SK-N-MC (cell line): ENCODE data around the gene SLC17A3.
A peak's percentile ranks its signal among the peaks of the same experiment; 100 is the strongest.

ENCODE experiments used
- DNase-seq: peaks from one replicate; pipeline ENCODE4 v3.0.0-alpha.2; 2011; ENCODE audit warnings: low read depth, low spot score
- H3K27ac ChIP-seq: fragments of 200-600 bp; sonication (generic); 2 replicates; pipeline ENCODE4 v1.5.1; 2016; ENCODE audit warnings: mixed run types
- H3K36me3 ChIP-seq: fragments of 200-600 bp; sonication (generic); 2 replicates; pipeline ENCODE4 v1.6.1; 2017; ENCODE audit warnings: antibody characterized with exemption, low read length, mixed read lengths; ENCODE audit not compliant: insufficient read depth
- H3K4me3 ChIP-seq: fragments of 200-600 bp; sonication (generic); 2 replicates; pipeline ENCODE4 v1.5.1; 2016
- H3K9ac ChIP-seq: fragments of 200-600 bp; sonication (generic); 2 replicates; pipeline ENCODE4 v1.8.0; 2017; ENCODE audit warnings: mixed run types, mixed read lengths; ENCODE audit not compliant: insufficient read length
- H3K9me3 ChIP-seq: fragments of 200-600 bp; sonication (generic); 2 replicates; pipeline ENCODE4 v1.6.1; 2017; ENCODE audit warnings: low read depth, mild to moderate bottlenecking, antibody characterized with exemption, low read length, moderate library complexity, mixed read lengths
- EZH2 ChIP-seq: fragments of 200-600 bp; sonication (generic); IDR thresholded peaks from one replicate; pipeline ENCODE4 v1.6.1; 2017; ENCODE audit warnings: antibody characterized with exemption
- FOXP2 ChIP-seq: optimal IDR thresholded peaks from 2 replicates; pipeline ENCODE3; 2011; ENCODE audit warnings: mild to moderate bottlenecking, moderate library complexity; ENCODE audit not compliant: insufficient read depth; ENCODE audit errors: extremely low read length, control extremely low read depth
- POLR2AphosphoS5 ChIP-seq: IDR thresholded peaks from 2 replicates; pipeline ENCODE4 v1.6.1; 2012; ENCODE audit warnings: mild to moderate bottlenecking, low read depth, low read length, borderline replicate concordance

Gene SLC17A3

DNA sequence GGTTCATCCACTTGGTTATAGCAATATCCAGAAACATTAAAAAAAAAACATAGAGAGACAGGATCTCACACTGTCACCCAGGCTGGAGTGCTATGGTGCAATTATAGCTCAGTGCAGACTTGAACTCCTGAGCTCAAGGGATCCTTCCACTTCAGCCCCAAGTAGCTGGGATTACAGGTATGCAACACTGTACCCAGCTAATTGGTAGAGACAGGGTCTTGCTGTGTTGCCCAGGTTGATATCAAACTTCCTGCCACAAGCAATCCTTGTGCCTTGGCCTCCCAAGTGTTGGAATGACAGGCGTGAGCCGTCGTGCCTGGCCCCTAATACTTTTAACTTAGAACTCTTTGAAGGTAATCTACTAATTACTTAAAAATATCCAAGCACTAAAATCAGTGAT, 41.4 kb downstream of the SLC17A3 start:
- Histone ChIP-seq H3K4me3 (no peak overlapping the region), H3K9me3 (no peaks in the 10 kb centered on the region), H3K27ac (no peak overlapping the region), H3K36me3 (no peaks in the 10 kb centered on the region), H3K9ac (no peak overlapping the region)
- TF ChIP-seq EZH2 (no peak), POLR2AphosphoS5 (no peak), FOXP2 (no peak)
- no peak for DNase-seq

GRCh38 chr6:25832307-25832662, 41.8 kb downstream of the SLC17A3 start:
- no peak overlapping the region for H3K9ac ChIP-seq
- H3K36me3 ChIP-seq: no peaks in the 10 kb centered on the region
- peak; percentile 10 for DNase-seq
- no peak overlapping the region for H3K27ac ChIP-seq
- H3K9me3 ChIP-seq: no peaks in the 10 kb centered on the region
- no peak overlapping the region for H3K4me3 ChIP-seq
- TF ChIP-seq FOXP2 (no peak), EZH2 (no peak), POLR2AphosphoS5 (no peak)

GRCh38 chr6:25831532-25832306, 42.3 kb downstream of the SLC17A3 start, which contains the start of gene SLC17A1:
Gene SLC17A1, minus strand, starts transcription at chr6:25832052. Its CDS starts 1,495 bp downstream, at chr6:25830557.
- no peaks in the 10 kb centered on the region for H3K36me3 ChIP-seq
- no peaks in the 10 kb centered on the region for H3K9me3 ChIP-seq
- TF ChIP-seq POLR2AphosphoS5: no peak
- TF ChIP-seq EZH2: no peak
- no peak for TF ChIP-seq FOXP2
- no peak for DNase-seq
- H3K4me3 ChIP-seq: no peak within 1 kb of the TSS
- no peak within 1 kb of the TSS for H3K9ac ChIP-seq
- no peak within 1 kb of the TSS for H3K27ac ChIP-seq

DNA sequence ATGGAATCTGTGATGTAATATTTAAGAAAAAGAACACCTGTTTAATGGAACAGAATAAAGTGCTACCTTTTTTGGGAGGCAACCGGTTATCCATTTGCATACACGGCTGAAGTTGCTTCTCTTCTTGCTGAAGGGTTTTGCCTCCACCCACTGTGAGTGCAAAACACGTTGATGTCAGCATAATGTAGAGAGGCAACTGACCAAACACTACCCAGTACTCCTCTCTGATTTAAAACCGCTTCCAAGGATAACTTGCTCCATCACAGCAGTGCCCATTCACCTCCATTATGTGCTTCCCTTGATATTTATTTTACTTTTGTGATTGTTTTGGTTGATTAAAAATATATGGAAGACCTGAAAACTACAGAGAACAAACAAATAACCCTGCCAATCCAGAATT, 43.6 kb downstream of the SLC17A3 start:
- Histone ChIP-seq H3K27ac (no peak overlapping the region), H3K9me3 (no peaks in the 10 kb centered on the region), H3K9ac (no peak overlapping the region), H3K36me3 (no peaks in the 10 kb centered on the region), H3K4me3 (no peak overlapping the region)
- TF ChIP-seq POLR2AphosphoS5 (no peak), FOXP2 (no peak), EZH2 (no peak)
- no peak for DNase-seq

DNA sequence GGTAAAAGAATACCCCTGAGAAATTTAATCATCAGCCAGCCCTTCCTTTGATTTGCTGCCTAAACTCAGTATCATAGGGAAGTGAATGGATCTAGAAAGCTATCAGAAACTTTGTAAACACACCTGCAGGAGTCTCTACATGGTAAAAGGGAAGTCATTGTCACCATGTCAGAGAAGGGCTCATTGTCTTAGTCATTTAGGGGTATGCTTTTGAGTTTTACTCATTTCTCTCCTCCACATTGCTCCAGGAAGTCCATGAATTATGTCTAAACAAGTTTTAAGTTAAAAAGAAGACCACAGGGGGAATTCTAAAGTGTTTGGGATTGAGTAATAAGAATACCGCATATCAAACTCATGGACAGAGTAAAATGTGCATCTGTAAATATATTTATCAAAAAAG, 44.7 kb downstream of the SLC17A3 start:
- H3K4me3 ChIP-seq: no peak overlapping the region
- H3K27ac ChIP-seq: no peak overlapping the region
- H3K9me3 ChIP-seq: no peaks in the 10 kb centered on the region
- DNase-seq: no peak
- no peak overlapping the region for H3K9ac ChIP-seq
- no peaks in the 10 kb centered on the region for H3K36me3 ChIP-seq
- TF ChIP-seq EZH2 (no peak), POLR2AphosphoS5 (no peak), FOXP2 (no peak)

GRCh38 chr6:25821341-25821740, 52.7 kb downstream of the SLC17A3 start:
- TF ChIP-seq EZH2 (no peak), POLR2AphosphoS5 (no peak), FOXP2 (no peak)
- no peak for DNase-seq
- Histone ChIP-seq H3K27ac (no peak overlapping the region), H3K9me3 (no peaks in the 10 kb centered on the region; the same call in 1 of the 2 replicates), H3K4me3 (no peak overlapping the region), H3K9ac (no peak overlapping the region), H3K36me3 (no peaks in the 10 kb centered on the region)

- H3K36me3 ChIP-seq: no peaks in the 10 kb centered on the region
- no peak overlapping the region for H3K9ac ChIP-seq
- no peak for DNase-seq
- no peak overlapping the region for H3K27ac ChIP-seq
- H3K9me3 ChIP-seq: no peaks in the 10 kb centered on the region
- TF ChIP-seq FOXP2 (no peak), EZH2 (no peak), POLR2AphosphoS5 (no peak)
- no peak overlapping the region for H3K4me3 ChIP-seq
These were observed 57.8 kb downstream of the SLC17A3 start for GRCh38 chr6:25816252-25816651.

DNA sequence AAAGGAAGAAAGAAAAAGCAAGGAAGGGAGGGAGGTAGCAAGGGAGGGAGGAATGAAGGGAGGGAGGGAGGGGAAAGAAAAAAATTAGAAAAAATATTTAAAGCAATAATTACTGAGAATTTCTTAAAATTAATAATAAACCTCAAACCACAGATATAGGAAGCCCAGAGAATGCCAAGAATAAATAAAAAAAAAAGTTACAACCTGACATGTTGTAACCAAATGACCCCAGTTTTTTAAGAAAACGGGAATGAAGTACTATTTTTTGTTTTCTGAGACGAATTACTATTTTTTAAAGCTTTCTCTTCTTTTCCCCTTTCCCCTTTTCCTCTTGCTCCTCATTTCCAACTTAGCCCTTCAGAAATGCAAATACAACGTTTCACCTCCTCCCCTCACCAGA, 58.8 kb downstream of the SLC17A3 start:
- Histone ChIP-seq H3K27ac (no peak overlapping the region), H3K36me3 (no peaks in the 10 kb centered on the region), H3K9me3 (no peaks in the 10 kb centered on the region), H3K9ac (no peak overlapping the region), H3K4me3 (no peak overlapping the region)
- DNase-seq: no peak
- TF ChIP-seq EZH2: no peak
- TF ChIP-seq FOXP2: no peak
- TF ChIP-seq POLR2AphosphoS5: no peak
